CD4-positive, alpha-beta T cell treated with Interleukin-17A for 4 hours (primary cell): ENCODE results near the gene WDR1.

Experiments
- DNase-seq: peaks from one replicate; pipeline ENCODE4 v3.0.0-alpha.2; 2020; ENCODE audit warnings: mixed read lengths

The WDR1 gene, protein sequence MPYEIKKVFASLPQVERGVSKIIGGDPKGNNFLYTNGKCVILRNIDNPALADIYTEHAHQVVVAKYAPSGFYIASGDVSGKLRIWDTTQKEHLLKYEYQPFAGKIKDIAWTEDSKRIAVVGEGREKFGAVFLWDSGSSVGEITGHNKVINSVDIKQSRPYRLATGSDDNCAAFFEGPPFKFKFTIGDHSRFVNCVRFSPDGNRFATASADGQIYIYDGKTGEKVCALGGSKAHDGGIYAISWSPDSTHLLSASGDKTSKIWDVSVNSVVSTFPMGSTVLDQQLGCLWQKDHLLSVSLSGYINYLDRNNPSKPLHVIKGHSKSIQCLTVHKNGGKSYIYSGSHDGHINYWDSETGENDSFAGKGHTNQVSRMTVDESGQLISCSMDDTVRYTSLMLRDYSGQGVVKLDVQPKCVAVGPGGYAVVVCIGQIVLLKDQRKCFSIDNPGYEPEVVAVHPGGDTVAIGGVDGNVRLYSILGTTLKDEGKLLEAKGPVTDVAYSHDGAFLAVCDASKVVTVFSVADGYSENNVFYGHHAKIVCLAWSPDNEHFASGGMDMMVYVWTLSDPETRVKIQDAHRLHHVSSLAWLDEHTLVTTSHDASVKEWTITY

GRCh38 chr4:10116569-10117358 is at the start of gene WDR1:
Gene WDR1, minus strand, starts transcription at chr4:10116799. Its CDS starts 133 bp downstream, at chr4:10116666.
- DNase-seq = peak; percentile 93

DNA sequence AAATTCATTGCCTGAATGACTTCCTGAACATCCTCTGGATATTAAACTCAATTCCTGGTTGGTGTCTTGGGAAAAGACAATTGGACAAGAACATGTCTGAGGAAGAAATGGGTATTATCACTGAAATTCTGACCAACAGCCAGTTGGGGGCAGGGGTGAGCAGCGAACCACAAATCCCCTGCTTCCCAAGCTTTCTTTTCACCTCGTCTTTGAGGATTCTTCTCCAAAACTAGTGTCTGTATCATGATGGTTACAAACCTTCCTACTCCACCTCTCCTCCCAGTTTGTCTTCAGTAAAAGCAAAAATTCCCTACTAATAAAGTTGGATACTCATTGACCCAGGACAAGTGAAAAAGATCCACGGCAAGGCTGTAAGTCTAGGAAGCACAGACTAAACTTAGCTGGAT is 48.3 kb upstream of the WDR1 start:
- peak; percentile 28 for DNase-seq

GRCh38 chr4:10163296-10163695 is 46.7 kb upstream of the WDR1 start:
- no peak for DNase-seq

DNA sequence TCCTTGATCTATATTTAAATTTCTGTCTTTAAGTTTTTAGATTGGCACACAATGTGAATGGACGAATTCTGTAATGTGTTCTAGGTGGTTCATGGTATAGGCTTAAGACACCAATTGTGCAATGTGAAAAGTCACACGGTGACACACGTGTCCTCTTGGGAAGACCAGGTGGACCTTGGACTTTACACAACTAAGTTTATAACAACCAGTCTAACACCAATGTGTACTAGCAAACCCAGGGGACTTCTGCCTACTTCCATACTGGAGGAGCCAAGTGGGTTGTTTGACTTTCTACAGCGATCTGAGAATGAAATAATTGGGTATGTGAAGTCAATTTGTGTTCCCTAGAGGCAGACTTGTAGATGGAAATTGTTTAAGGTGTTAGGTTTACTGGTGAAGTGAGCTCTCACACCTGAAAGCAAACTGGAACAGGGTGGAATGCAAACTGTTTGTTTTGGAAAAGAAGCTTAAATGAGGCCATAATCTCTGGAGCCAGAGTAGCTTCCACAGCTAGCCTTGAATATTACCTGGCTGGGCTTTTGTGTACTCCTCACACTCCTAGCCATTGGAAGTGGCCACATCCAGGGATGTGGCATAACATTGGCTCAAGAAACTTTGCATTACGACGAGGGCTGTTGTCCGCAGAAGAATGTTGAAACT is 45.9 kb upstream of the WDR1 start:
- DNase-seq = no peak

GRCh38 chr4:10161840-10162239 is 45.2 kb upstream of the WDR1 start:
- DNase-seq = peak; percentile 64

GRCh38 chr4:10161146-10161545 is 44.5 kb upstream of the WDR1 start:
- no peak for DNase-seq

GRCh38 chr4:10160281-10160856 is 43.8 kb upstream of the WDR1 start:
- no peak for DNase-seq

DNA sequence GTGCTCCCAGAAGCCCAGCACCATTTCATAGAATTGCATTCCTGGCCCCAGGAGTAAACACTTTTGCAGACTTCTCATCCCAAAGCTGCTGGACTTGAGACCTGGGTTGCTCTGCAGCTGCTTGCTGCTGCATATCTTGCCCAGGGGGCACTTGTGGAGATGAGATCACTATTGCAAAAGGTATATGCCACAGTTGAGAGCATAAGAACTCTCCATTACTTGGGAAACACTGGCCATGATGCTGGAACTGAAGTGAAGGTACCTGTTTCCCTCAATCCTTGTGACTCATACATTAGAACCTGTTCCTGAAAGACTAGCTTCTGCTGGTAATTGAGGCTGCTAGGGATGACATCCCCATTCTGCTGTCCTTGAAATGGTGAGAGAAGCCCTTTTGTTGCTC is 43.1 kb upstream of the WDR1 start:
- no peak for DNase-seq

GRCh38 chr4:10158333-10158942 is 41.8 kb upstream of the WDR1 start:
- peak; percentile 35 for DNase-seq

DNA sequence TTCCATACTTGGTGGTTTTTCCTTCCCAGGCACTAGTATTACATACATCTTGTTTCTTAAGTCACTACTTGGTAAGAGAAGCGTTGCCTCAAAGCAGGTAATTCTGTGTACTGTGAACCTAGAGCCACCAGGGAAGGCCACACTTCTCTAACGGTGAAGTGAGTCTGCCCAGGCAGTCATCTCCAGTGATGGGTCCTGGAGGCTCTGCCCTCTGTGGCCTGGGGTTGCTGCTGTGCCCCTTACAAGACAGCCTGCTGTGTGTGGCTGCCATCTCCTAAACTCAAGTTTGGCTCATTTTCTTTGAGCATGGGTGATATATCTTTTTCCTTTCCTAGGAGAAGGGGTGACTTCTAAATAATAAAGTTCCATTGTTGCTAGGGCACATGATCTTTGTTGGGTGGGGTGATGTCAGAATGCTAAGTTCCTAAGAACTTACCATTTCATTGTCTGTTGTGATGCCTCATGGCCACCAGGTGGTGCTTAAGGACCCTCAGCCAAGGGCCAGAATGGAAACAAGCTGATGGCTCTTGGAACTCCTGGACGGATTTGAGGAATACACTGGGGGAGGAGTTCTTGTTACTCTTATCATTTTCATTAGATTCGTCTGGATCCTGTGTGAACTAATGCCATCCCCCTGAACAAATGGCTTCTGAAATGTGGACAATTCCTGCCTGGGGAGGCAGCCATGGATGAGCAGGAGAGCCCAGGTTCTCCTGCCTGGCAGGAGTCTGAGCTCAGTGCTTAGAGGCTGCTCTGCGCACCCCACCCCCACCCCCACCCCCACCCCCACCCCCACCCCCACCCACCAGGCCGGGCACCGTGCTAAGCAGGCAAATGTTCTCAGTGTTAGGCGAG is 41.1 kb upstream of the WDR1 start:
- peak; percentile 50 for DNase-seq

- no peak for DNase-seq
These were observed 37.6 kb upstream of the WDR1 start for GRCh38 chr4:10154241-10154640.

GRCh38 chr4:10153161-10153560 is 36.6 kb upstream of the WDR1 start:
- DNase-seq = no peak

- DNase-seq = no peak
These were observed 34.6 kb upstream of the WDR1 start for GRCh38 chr4:10151182-10151581.

DNA sequence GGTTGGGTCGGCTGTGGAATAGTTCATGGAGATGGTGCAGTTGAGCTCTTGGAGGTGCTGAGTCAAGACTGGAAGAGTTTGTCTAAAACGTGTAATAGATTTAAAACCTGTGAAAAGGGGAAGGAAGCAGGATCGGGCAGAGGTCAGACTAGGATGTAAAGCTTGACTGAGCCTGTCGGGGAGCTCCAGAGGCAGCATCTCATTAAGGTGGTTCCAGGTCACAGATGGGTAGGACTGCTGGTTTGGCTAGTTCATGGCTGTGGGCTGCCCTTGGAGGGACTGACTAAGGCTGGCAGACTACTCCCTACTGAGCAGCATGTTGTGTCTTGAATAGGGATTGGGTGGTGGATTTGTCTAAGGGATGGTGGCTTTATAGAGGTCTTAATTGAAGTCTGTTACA is 28.4 kb upstream of the WDR1 start:
- no peak for DNase-seq

DNA sequence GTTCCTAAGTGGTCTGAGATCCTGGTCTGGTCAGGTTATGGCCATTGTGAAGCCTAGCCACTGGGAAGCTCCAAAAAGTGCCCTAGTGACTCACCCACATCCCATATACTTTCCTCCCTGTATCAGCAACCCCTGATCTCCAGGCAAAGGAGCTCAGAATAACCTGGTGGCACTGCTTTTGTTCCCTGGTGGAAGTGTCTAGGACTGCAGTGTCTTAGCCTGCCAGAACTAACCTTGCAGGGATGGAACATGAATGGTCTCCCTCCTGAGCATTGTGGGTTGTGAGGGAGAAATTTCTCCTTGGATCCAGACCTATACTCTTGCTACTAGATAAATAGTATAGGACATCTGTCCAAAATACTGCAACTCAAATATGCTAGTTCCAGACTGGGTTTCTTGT is 27.9 kb upstream of the WDR1 start:
- DNase-seq = no peak

GRCh38 chr4:10143171-10143570 is 26.6 kb upstream of the WDR1 start:
- no peak for DNase-seq

- no peak for DNase-seq
These were observed 24.5 kb upstream of the WDR1 start for GRCh38 chr4:10140866-10141759.

- DNase-seq = no peak
These were observed 22.9 kb upstream of the WDR1 start for GRCh38 chr4:10139518-10139917.

DNA sequence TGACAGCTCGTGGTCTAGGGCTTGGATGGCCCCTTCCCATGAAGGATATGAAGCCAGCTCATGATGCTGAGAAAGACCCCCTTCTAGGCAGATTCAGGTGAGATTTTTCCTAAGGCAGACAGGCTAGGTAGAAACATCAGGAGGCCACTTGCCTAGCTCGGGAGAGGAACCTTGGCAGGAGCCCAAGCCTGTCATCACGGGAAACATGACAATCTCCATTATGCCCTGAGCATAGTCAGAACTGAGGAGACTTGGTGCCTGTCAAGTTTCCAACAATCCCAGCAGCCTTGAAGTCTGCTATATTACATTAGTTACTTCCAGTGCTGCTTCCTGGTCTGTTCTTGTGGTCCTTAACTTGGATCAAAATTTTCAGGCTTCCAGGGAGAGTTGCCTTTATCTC is 18.7 kb upstream of the WDR1 start:
- no peak for DNase-seq

DNA sequence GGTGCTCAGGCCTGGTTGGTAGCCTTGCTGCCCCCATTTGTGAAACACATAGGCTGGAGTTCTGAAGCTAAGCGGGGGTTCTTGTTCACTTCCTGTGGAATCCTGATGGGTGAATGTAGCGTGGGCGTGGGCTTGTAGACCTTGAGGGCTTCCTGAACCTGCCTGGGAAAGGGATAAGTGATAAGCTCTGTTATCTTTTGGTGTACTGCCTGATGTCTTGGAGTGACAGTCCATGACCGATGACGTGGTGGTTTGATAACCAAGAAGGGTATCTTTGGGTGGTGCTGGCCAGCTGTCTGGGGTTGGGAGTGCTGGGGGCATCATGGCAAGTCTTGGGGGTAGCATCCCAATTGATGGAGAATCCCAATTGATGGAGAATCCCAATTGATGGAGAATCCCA is 17.5 kb upstream of the WDR1 start:
- no peak for DNase-seq
